Thymus (tissue), 11 donors: ENCODE measurements around the gene C1QTNF1. TPM values are rescaled to one million over a fixed set of nuclear protein-coding genes. Genes with fewer than 3 reads are reported as not detected.
"Not testable (repeated sequence)": the region's sequence is repeated elsewhere in the genome, so short reads cannot be mapped to it uniquely, and the experiment has no call there.

Experiments
- DNase-seq, 9 donors: peaks; one replicate each; pipeline ENCODE4 v3.0.0-alpha.2; 2013; ENCODE audit warnings: low spot score in 9 of 9, low read depth in 6 of 9, missing footprints in 1 of 9
- H3K27ac ChIP-seq, 2 donors: one replicate each; pipeline ENCODE4 v1.5.1; 2013; ENCODE audit warnings: control low read depth in 1 of 2, low read depth in 1 of 2, low read length in 1 of 2, mild to moderate bottlenecking in 1 of 2, moderate library complexity in 1 of 2
- H3K27me3 ChIP-seq, 2 donors: one replicate each; pipeline ENCODE4 v1.5.1; 2013; ENCODE audit warnings: low read length in 1 of 2; ENCODE audit not compliant: control insufficient read depth in 2 of 2, insufficient read depth in 1 of 2
- H3K36me3 ChIP-seq, 2 donors: one replicate each; pipeline ENCODE4 v1.5.1; 2013; ENCODE audit warnings: low read length in 1 of 2, mild to moderate bottlenecking in 1 of 2, moderate library complexity in 1 of 2; ENCODE audit not compliant: control insufficient read depth in 2 of 2, insufficient read depth in 2 of 2
- H3K4me1 ChIP-seq, 2 donors: one replicate each; pipeline ENCODE4 v1.5.1; 2013; ENCODE audit warnings: low read length in 2 of 2; ENCODE audit not compliant: control insufficient read depth in 2 of 2, insufficient read depth in 2 of 2
- H3K4me3 ChIP-seq, 2 donors: one replicate each; pipeline ENCODE4 v1.5.1; 2013; ENCODE audit warnings: low read length in 2 of 2, control low read depth in 1 of 2, mild to moderate bottlenecking in 1 of 2
- H3K9me3 ChIP-seq, 2 donors: one replicate each; pipeline ENCODE4 v1.5.1; 2013; ENCODE audit warnings: low read length in 1 of 2, mild to moderate bottlenecking in 1 of 2; ENCODE audit not compliant: control insufficient read depth in 2 of 2, insufficient read depth in 1 of 2
- whole genome bisulfite sequencing: extraction: QIAGEN DNeasy Blood & Tissue Kit; methylation state at CpG from one replicate; pipeline ENCODE4 v1.1.7; 2013; 5-methylcytosine and 5-hydroxymethylcytosine counted together
- polyA plus RNA-seq: library from polyadenylated mRNA; stranded (reverse); fragments of 200-250 nt; gene quantifications from one replicate; pipeline ENCODE4 v1.2.3, GENCODE V29; 2013
- total RNA-seq: library from RNA; stranded (reverse); fragments of 120-200 nt; gene quantifications from one replicate; pipeline ENCODE4 v1.2.4, GENCODE V29; 2013
- donor health status: healthy.

C1QTNF1 gene
- total and polyA plus RNA-seq, 2 donors = 2.2 to 34.9 TPM

DNA sequence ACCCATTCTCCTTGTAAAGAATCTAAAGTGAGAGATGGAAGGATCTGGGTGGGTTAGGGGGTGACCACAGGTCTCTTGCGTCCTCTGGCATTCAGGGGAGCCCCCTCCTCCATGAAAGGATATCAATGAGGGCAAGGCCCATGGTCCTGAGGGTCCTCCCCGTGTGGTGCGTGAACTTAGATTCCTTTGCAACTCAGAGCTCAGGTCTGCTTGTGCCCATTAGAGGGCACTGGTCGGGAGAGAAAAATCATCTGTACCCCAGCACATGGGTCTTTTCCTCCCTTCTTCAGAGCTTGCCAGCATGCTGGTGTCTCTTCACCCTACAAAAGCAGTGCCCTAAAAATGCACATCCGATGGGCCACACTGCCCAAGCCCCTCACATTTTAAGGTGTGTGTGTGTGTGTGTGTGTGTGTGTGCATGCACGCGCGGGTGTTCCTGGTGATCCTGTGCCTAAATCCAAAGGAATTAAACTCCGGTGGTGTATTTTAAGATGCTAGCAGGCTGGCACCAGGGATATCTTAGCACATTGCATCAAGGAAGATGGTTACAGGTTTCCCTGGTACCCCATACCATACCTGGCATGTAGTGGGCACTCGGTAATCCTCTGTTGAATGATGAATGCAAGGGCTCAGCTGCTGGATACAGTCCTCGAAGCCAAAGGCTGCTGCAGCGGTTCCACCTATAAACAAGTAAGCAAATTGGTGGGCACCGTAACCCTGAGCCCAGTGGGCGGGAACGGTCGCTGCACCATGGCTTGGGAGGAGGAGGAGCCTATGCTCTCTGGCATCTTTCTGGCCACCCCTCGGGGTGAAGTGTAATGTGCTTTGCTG lies 4.7 kb downstream of the C1QTNF1 start:
- Histone ChIP-seq H3K4me1 (peaks cover 9 to 24% of the 10 kb centered on the region in 2 donors), H3K9me3 (no peaks in the 10 kb centered on the region), H3K36me3 (no peaks in the 10 kb centered on the region), H3K27me3 (peaks cover 2 to 73% of the 10 kb centered on the region in 2 donors), H3K27ac (no peak overlapping the region), H3K4me3 (no peak overlapping the region)
- no peak for DNase-seq
- 85% methylated on average over 17 of the region's 17 CpGs for WGBS

DNA sequence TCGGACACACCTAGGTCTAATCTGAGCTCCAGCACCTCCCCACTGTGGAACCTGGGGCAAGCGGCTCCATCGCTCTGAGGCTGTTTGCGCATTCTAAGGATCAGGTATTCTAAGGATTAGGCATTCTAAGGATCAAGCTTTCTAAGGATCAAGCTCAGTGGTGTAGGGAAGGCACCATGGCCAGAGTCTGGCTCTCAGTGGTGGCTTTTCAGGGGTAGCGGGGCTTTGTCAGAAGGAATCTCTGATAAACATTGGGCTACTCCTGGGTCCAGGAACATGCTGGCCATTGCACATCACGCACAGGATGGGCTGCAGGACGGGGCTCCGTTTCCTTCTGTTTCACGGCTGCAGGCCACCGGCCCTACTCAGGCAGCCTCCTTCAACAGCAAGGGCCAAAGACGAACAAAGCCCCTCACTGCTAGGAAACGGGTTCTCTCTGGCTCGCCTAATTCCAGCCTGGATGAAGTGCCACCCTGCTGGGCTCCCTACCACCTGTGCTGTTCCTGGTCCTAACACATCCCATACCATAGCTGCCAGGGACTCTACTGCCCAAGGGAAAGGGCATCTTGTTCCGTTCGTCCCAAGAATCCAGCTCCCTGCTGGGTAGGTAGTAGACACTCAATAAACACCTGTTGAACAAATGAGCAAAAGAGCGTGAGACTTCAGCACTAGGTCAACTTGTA lies 5.5 kb downstream of the C1QTNF1 start:
- 96% methylated on average over 16 of the region's 16 CpGs for WGBS
- Histone ChIP-seq H3K4me1 (peaks cover 5 to 16% of the 10 kb centered on the region in 2 donors), H3K9me3 (no peaks in the 10 kb centered on the region), H3K27ac (no peak overlapping the region), H3K36me3 (no peaks in the 10 kb centered on the region), H3K27me3 (peaks cover 2 to 70% of the 10 kb centered on the region in 2 donors), H3K4me3 (no peak overlapping the region)
- no peak for DNase-seq

GRCh38 chr17:79030636-79031035 lies 6.7 kb downstream of the C1QTNF1 start:
- H3K4me3 ChIP-seq, H3K27ac ChIP-seq, H3K4me1 ChIP-seq, H3K9me3 ChIP-seq, H3K36me3 ChIP-seq, DNase-seq: not testable (repeated sequence)
- WGBS = 98% methylated on average over 12 of the region's 12 CpGs
- H3K27me3 ChIP-seq = peaks cover 2 to 58% of the 10 kb centered on the region in 2 donors

GRCh38 chr17:79031996-79032875 lies 8.3 kb downstream of the C1QTNF1 start:
- DNase-seq = no peak
- H3K4me1 ChIP-seq = peaks cover 0 to 5% of the 10 kb centered on the region in 2 donors
- WGBS = 96% methylated on average over 26 of the region's 26 CpGs

DNA sequence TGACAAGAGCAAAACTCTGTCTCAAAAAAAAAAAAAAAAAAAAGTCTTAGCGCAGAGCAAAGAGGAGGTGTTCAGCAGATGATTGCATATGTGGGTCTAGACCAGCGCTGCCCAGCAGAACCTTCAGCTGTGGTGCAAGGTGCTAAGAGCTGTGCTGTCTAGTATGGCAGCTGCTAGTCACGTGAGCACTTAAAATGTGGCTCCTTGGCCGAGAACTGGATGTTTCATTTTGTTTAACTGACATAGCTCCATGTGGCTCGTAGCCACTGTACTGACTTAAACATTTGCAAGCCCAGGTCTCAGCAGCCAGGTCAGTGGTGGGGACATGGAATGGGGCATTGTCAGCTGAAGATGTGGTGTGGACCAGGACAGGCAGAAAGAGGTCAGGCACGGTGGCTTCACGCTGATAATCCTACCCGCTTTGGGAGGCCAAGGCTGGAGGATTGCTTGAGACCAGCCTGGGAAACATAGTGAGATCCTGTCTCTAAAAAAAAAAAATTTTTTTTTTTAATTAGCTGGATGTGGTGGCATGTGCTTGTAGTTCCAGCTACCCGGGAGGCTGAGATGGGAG lies 9.2 kb downstream of the C1QTNF1 start:
- Histone ChIP-seq H3K4me1 (no peaks in the 10 kb centered on the region), H3K9me3 (no peaks in the 10 kb centered on the region), H3K36me3 (no peaks in the 10 kb centered on the region), H3K4me3 (no peak overlapping the region), H3K27ac (no peak overlapping the region), H3K27me3 (peaks cover 0 to 33% of the 10 kb centered on the region in 2 donors)
- WGBS = 97% methylated on average over 9 of the region's 9 CpGs
- no peak for DNase-seq

More at GRCh38 chr17:79031996-79032875, 8.3 kb downstream of the C1QTNF1 start:
- H3K27ac ChIP-seq = no peak overlapping the region
- H3K9me3 ChIP-seq = no peaks in the 10 kb centered on the region
- no peak overlapping the region for H3K4me3 ChIP-seq
- H3K36me3 ChIP-seq = no peaks in the 10 kb centered on the region
- peaks cover 0 to 42% of the 10 kb centered on the region in 2 donors for H3K27me3 ChIP-seq

GRCh38 chr17:79033741-79034501 lies 10.0 kb downstream of the C1QTNF1 start:
- Histone ChIP-seq H3K9me3 (no peaks in the 10 kb centered on the region), H3K4me1 (no peaks in the 10 kb centered on the region), H3K4me3 (no peak overlapping the region), H3K36me3 (no peaks in the 10 kb centered on the region), H3K27me3 (peaks cover 0 to 25% of the 10 kb centered on the region in 2 donors), H3K27ac (no peak overlapping the region)
- WGBS = 93% methylated on average over 28 of the region's 28 CpGs
- no peak for DNase-seq

DNA sequence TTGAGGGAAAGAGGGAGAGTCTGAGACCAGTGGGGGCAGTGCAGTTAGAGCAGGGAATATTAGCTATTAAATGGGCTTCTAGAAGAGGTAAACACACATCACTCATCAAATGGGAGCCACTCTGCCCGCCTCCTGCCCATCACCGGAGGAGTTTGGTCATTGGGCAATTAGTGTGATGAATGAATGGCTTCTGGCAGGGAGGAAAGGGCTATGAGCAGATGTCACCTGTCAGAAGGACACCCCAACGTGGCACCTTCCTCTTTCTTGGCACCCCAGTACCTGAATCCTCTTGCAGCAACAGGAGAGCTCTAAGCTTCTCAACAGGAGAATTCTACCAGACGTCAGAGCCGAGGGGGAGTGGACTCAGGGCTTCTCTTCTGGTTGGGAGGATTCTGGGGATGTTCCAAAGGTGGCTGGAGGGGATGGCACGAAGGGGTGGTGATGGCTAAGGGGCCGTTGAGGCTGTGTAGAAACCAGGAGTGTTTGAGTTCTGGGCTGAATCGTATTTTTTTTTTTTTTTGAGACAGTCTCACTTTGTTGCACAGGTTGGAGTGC lies 11.0 kb downstream of the C1QTNF1 start:
- DNase-seq = no peak
- H3K4me1 ChIP-seq = no peaks in the 10 kb centered on the region
- no peaks in the 10 kb centered on the region for H3K9me3 ChIP-seq
- H3K27me3 ChIP-seq = peaks cover 0 to 14% of the 10 kb centered on the region in 2 donors
- no peak overlapping the region for H3K4me3 ChIP-seq
- WGBS = 83% methylated on average over 8 of the region's 8 CpGs
- no peak overlapping the region for H3K27ac ChIP-seq
- H3K36me3 ChIP-seq = no peaks in the 10 kb centered on the region

DNA sequence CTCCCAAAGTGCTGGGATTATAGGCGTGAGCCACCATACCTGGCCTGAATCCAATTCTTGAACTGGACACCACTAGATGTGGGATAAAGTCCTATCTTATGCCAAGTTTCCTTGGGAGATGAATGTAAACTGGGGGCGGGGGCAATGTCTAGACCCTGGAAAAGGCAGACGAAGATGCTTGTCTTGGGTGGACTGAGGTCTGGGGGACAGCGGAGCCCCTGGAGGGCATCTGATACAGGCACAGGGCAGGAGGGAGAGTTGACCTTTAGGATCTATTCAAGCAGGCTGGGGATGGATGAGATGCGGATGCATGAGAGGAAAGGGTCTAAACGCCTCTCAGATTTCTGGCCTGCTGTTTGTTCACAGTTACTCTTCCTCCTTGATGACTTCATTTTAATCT lies 11.7 kb downstream of the C1QTNF1 start:
- H3K36me3 ChIP-seq = no peaks in the 10 kb centered on the region
- no peaks in the 10 kb centered on the region for H3K9me3 ChIP-seq
- WGBS = 99% methylated on average over 6 of the region's 6 CpGs
- no peak overlapping the region for H3K27ac ChIP-seq
- H3K27me3 ChIP-seq = peaks cover 0 to 14% of the 10 kb centered on the region in 2 donors
- H3K4me3 ChIP-seq = no peak overlapping the region
- DNase-seq = no peak
- H3K4me1 ChIP-seq = no peaks in the 10 kb centered on the region
